Measurements from ENCODE around the gene TMEM131.
A peak's percentile ranks its signal among the peaks of the same experiment; 100 is the strongest.

Gene TMEM131

GRCh38 chr2:97742381-97742847, 253.3 kb downstream of the TMEM131 start:
- peak in 2 of 3 experiments; percentile 23 to 45 for DNase-seq (ENCODE audit: low read depth in 2 of 3, low spot score in 2 of 3)

- DNase-seq (ENCODE audit: low read depth in 2 of 3, low spot score in 2 of 3): no peak
Measured at GRCh38 chr2:97741686-97742085, 254.1 kb downstream of the TMEM131 start.

DNA sequence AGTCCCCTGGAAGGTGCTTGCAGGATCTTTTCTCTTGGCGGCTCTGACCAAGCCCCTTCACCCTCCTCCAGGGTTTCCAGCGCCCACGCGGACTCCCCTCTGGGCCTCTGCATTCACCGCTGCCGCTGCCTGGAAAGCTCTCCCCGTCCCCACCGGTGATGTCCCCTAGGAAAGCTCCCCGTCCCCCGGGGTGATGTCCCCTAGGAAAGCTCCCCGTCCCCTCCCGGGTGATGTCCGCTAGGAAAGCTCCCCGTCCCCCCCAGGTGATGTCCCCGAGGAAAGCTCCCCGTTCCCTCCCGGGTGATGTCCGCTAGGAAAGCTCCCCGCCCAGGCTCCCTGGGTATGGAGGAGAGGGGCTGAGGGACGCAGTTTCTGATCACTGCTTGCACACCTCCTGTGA, 254.5 kb downstream of the TMEM131 start:
- no peak for DNase-seq (ENCODE audit: low read depth in 2 of 3, low spot score in 2 of 3)

- DNase-seq (ENCODE audit: low read depth in 2 of 3, low spot score in 2 of 3): peak in 1 of 3 experiments; percentile 45
Measured at GRCh38 chr2:97740590-97741182, 255.1 kb downstream of the TMEM131 start.

DNA sequence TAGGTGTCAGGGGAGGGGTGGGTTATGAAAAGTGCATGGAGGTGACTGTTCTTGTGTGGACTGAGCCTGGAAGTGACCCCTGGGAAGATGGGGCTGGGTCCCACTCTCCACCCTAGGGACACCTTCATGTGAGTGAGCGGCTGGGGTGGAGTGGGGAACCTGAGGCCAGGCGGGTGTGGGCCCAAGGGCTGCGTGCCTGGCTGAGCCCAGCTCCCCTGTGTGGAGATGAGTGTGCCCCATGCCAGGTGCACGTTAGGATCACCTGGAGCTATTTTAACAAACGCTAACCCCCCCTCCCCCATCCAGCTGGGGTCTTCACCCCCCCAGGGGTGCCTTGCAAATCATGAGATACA, 255.9 kb downstream of the TMEM131 start:
- no peak for DNase-seq (ENCODE audit: low read depth in 2 of 3, low spot score in 2 of 3)

- no peak for DNase-seq (ENCODE audit: low read depth in 2 of 3, low spot score in 2 of 3)
Measured at GRCh38 chr2:97739020-97739892, 256.5 kb downstream of the TMEM131 start.

DNA sequence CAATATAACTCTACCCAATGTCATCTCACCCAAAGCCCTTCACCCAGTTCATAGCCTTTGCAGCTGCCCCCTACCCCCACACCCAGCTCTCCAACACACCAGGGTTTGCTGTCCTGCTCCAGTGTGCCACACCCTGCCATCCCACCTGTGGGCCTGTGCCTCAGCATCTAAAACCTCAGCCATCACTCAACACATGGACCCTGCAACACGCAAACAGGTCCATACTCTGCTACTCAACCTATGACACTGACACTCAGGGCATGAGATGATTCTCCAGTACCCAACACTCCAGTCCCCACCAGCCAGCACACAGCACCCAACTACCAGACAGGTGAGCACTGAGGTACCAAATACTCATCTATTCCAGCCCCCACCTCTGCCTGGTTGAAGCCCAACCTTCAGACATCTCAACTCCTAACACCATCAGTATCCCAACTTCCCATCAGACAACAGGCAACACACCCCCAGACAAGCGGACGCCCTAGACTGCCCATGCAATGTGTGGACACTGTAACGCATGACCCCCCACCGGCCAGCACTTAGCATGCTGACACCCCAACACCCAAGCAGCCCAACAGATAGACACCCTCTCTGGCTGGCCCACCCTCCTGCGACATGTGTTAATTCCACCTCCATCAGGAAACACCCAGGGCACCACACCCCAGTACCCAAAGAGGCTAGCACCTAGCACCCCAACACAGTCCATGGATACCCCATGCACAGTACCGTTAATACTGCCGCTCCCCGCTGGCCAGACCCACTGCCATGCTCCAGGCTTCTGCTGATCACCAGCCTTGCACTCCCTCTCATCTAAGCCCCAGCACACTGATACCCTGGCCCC, 257.3 kb downstream of the TMEM131 start:
- DNase-seq (ENCODE audit: low read depth in 2 of 3, low spot score in 2 of 3): no peak

DNA sequence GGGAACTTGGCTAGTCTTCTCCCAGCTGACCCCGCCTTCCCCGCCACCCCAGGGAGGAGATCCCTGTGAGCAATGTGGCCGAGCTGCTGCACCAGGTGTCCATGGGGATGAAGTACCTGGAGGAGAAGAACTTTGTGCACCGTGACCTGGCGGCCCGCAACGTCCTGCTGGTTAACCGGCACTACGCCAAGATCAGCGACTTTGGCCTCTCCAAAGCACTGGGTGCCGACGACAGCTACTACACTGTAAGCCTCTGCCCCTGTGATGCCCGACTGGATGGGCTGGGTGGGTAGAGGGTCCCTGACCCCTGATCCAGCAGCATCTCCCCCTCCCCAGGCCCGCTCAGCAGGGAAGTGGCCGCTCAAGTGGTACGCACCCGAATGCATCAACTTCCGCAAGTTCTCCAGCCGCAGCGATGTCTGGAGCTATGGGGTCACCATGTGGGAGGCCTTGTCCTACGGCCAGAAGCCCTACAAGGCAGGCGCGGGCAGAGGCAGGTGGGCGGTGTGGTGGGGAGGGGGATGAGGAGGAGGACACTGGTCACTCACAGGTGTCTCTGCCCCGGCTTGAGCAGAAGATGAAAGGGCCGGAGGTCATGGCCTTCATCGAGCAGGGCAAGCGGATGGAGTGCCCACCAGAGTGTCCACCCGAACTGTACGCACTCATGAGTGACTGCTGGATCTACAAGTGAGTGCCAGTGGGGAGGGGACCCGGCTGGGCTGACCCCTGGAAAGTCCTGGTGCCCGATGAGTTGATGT, 258.1 kb downstream of the TMEM131 start:
- no peak for DNase-seq (ENCODE audit: low read depth in 2 of 3, low spot score in 2 of 3)

DNA sequence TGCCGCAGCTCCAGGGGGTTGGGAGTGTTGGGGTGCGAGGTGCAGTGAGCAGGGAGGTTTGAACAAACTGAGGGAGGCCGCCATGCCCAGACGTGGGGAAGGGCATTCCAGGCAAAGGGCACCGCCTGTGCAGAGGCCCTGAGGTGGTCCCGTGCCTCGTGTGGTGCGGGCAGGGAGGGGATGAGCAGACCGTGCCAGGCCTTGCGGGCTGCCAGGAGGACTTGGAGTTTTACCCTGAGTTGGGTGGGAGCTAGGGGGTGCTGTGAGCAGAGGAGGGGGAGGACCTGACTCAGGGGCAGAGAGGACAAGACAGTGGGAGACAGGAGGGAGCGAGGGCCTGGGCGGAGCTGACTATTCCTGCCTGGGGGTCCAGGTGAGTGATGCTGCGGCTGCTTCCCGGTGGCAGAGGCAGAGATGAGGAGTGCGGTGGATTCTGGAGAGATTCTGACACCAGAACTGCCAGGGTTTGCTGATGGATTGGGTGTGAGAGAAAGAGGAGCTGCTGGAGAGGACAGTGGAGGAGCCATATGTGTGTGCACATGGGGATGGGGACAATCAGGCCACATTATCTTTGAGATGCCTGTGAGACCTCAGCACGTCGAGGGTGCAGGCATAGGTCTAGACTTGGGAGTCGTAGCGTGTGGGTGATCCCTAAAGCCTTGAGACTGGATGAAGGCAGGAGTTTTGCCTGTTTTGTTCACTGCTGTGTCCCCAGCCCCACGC, 259.0 kb downstream of the TMEM131 start:
- DNase-seq (ENCODE audit: low read depth in 2 of 3, low spot score in 2 of 3): no peak

DNA sequence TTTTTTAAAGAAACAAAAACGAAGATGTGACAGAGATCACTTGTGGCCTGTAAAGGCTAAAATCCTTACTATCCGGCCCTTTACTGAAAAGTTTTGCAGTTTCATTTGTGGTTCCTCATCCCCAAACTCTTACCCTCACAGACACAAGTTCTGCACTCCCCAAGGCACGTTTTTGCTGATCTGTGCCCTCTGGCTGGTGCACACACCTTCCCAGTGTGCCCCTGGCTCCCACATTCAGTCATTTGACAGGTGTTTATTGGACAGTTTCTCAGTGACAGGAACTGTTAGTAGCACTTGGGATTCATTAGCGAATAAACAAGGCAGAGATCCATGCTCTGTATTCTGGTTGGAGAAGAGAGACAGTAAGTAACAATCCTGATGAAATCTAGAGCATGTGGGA, 259.6 kb downstream of the TMEM131 start:
- no peak for DNase-seq (ENCODE audit: low read depth in 2 of 3, low spot score in 2 of 3)

DNA sequence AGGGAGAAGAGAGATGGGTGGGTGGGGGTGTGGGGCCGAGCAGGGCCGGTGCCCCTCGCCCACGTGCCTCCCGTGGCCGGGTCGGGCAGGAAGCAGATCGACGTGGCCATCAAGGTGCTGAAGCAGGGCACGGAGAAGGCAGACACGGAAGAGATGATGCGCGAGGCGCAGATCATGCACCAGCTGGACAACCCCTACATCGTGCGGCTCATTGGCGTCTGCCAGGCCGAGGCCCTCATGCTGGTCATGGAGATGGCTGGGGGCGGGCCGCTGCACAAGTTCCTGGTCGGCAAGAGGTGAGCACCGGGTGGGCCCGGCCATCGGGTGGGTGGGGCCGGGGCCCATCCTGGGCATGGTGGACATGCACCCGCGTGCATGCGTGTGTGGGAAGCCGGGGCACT, 260.6 kb downstream of the TMEM131 start:
- DNase-seq (ENCODE audit: low read depth in 2 of 3, low spot score in 2 of 3): no peak

- no peak for DNase-seq (ENCODE audit: low read depth in 2 of 3, low spot score in 2 of 3)
Measured at GRCh38 chr2:97734061-97735051, 261.4 kb downstream of the TMEM131 start.

- no peak for DNase-seq (ENCODE audit: low read depth in 2 of 3, low spot score in 2 of 3)
Measured at GRCh38 chr2:97733341-97734035, 262.3 kb downstream of the TMEM131 start.

DNA sequence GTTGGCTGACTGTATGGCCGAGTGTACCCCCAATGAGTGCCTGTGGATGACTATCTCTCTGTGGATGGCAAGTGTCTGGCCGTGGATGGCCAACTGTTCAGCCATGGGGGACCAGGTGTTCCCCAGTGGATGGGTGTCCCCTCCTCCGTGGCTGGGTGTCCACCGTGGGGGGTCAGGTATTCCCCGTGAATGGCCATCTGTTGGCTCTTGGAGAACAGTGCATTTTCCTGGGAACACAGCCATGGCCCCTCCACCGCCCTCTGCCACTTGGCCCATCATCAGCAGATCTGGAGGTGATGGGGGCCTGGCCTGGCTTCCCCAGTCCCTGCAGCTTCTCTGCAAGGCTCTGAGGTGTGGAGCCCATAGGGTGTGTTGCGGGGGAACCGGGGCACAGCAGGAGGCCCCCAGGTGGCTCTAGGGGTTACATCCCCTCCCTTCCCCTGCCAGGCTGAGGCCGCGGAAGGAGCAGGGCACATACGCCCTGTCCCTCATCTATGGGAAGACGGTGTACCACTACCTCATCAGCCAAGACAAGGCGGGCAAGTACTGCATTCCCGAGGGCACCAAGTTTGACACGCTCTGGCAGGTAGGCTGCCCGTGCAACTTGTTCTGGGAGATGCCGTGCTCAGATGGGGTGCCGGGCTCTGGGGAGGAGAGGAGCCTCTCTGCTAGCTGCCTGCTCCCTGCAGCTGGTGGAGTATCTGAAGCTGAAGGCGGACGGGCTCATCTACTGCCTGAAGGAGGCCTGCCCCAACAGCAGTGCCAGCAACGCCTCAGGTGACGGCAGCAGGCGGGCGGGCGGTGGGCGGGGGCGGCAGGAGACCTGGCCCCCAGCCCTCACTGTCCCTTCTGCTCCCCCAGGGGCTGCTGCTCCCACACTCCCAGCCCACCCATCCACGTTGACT, 263.1 kb downstream of the TMEM131 start:
- no peak for DNase-seq (ENCODE audit: low read depth in 2 of 3, low spot score in 2 of 3)

GRCh38 chr2:97731274-97732020, 264.3 kb downstream of the TMEM131 start:
- DNase-seq (ENCODE audit: low read depth in 2 of 3, low spot score in 2 of 3): no peak

DNA sequence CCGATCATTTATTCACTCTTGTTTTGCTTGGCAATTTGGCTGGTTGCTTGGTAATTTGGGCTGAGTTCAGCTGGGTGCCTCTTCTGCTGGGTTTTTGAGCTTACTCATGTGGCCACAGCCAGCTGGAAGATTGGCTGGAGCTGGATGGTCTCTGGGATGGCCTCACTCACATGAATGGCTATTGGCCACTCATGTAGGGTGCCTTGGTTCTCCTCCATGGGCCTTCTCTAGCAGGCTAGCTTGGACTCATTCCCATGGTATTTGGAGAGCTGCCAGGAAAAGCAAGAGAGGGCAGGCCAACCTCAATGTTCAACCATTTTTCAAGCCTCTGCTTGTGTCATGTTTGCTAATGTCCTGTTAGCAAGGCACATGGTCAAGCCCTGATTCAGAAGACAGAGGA, 265.5 kb downstream of the TMEM131 start:
- no peak for DNase-seq (ENCODE audit: low read depth in 2 of 3, low spot score in 2 of 3)

All from activated CD8-positive, alpha-beta memory T cell treated with anti-CD3 and anti-CD28 coated beads for 48 hours (primary cell).